22Rv1 (cell line): ENCODE data around the gene CTNNA3.

Source experiments
- ZFX ChIP-seq: fragments of 450-650 bp; IDR thresholded peaks from 2 replicates; pipeline ENCODE4 v1.6.1; 2017; ENCODE audit warnings: antibody characterized with exemption, borderline replicate concordance
- TF ChIP-seq, protein P1 (sequence below): fragments of 450-650 bp; IDR thresholded peaks from 2 replicates; pipeline ENCODE4 v1.5.1; 2017; ENCODE audit warnings: mild to moderate bottlenecking

GRCh38 chr10:65911151-65911835 is 1784.7 kb downstream of the CTNNA3 start:
- TF ChIP-seq, protein P1, sequence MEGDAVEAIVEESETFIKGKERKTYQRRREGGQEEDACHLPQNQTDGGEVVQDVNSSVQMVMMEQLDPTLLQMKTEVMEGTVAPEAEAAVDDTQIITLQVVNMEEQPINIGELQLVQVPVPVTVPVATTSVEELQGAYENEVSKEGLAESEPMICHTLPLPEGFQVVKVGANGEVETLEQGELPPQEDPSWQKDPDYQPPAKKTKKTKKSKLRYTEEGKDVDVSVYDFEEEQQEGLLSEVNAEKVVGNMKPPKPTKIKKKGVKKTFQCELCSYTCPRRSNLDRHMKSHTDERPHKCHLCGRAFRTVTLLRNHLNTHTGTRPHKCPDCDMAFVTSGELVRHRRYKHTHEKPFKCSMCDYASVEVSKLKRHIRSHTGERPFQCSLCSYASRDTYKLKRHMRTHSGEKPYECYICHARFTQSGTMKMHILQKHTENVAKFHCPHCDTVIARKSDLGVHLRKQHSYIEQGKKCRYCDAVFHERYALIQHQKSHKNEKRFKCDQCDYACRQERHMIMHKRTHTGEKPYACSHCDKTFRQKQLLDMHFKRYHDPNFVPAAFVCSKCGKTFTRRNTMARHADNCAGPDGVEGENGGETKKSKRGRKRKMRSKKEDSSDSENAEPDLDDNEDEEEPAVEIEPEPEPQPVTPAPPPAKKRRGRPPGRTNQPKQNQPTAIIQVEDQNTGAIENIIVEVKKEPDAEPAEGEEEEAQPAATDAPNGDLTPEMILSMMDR = no peak
- no peak for TF ChIP-seq ZFX
